GM19395 (cell line): Measurements from ENCODE around the gene MAFG.
A peak's percentile ranks its signal among the peaks of the same experiment; 100 is the strongest.

ENCODE experiments used
- ATAC-seq: cut with Tn5 transposase; IDR thresholded peaks from one replicate; pipeline ENCODE4 v1.9.1; 2021; ENCODE audit warnings: mild to moderate bottlenecking, moderate library complexity; ENCODE audit not compliant: unreplicated experiment

The MAFG gene

DNA sequence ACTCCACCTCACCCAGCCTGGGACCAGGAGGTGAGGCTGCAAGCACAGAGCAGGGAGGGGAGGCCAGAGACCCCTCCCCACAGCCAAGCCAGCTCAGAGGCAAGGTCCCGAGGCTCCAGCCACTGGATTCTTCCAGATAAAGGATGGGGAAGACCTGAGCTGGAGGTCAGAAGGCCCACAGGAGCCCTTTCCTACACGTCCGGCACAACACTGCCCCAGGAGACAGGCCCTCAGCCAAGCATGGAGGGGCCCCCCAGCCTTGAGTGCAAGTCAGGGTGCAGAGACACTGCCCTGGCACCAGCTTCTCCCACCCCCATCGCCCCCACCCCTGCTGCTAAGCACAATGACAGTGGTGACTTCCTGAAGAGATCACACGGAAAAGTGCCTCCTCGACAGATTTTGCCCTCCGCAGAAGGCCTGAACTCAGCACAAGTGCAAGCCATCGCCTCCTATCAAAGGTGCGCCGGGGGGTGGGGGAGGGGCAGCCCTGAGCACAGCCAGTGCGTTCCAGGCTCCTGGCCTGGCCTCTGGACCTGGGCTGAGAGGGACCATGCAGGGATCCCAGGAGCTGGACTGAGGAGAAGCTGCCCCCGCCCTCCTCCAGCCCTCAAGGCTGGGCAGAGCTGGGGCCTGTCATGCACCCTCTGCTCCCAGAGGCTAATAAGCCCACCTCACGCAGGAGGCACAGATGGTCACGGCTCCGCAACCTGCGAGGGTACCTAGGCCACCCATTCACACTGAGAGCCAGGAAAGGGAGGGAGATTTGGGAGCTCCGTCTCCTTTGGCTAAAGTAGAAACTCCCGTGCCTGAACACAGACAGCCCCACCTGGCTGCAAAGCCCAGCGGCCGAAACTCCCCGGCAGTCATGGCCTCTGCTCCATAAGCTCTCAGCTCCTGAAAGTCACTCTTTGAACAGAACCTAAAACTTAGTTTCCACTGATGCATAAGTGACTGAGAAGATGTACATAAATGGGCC is 2.7 kb downstream of the MAFG start:
- ATAC-seq = no peak

DNA sequence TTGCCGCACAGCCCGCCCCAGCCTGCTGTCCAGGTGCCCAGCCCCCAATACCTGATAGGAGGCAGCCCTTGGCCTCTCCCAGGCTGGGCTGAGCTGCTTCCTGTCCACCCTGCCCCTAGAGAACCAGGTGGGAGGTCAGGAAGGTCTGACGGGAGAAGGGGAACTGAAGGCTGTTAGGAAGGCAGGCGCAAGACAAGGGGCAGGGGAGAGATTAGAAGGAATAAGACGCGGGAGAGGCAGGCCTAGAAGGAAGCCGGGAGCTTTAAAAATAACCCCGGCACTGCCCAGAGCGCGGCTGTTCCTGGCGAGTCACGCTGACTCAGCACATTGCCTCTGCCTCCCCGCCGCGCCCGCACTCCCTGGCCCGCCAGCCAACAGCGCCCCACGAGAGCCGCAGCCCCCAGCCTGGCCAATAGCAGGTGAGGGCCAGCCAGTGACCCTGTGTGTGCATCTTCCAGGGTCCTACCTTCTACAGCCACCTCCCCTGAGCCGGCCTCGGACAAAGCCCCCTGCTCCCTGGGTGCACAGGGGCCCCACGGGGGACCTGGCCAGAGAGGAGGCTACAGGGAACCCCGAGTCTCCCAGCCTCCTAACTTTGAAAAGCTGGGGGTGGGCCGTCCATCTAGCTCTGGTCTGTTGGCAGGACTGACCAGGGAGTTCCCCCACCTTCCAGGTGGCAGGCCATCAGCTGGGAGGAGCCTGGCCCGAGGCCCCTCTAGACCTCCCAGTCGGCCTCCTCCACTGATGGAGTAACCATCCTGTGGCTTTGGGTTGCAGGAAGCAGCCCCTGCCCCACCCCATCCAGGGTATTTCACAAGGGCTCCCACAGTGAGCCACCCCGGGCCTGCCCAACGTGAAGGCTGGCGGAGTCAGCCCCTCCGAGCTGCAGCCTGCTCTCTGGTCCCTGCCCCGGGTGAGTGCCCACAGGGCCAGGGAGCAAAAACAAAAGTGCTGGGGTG is 4.0 kb downstream of the MAFG start:
- ATAC-seq = no peak

DNA sequence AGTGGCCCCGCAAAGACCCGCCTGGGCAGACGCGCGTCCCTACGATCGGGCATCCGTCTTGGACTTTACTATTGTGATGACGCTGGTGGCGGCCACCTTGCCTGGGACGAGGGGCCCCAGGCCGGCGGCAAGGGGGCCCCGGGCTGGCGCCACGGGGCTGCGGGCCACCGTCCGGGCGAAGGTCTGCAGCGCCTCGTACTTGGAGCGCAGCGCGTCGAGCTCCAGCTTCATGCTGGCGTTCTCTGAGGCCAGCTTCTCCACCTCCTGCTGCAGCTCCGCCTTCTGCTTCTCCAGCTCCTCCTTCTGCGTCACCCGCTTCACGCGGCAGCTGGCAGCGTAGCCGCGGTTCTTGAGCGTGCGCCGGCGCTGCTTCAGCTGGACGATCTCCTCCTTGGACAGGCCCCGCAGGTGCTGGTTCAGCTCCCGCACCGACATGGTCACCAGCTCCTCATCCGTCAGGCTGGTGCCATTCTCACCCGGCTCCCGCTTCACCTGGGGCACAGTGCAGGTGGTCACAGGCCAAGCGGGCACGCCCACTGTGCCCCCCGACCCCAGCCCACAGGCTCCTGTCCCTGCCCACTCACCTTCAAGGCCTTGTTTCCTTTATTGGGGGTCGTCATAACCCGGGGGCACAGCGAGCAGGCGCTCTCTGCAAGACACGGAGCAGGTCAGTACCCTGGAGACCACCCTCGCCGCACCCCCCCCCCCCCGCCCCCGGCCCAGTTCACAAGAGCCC is 4.8 kb downstream of the MAFG start:
- no peak for ATAC-seq

GRCh38 chr17:81921996-81922565 is 5.5 kb downstream of the MAFG start:
- ATAC-seq = no peak

- ATAC-seq = no peak
These were observed 6.0 kb downstream of the MAFG start for GRCh38 chr17:81921537-81921862.

DNA sequence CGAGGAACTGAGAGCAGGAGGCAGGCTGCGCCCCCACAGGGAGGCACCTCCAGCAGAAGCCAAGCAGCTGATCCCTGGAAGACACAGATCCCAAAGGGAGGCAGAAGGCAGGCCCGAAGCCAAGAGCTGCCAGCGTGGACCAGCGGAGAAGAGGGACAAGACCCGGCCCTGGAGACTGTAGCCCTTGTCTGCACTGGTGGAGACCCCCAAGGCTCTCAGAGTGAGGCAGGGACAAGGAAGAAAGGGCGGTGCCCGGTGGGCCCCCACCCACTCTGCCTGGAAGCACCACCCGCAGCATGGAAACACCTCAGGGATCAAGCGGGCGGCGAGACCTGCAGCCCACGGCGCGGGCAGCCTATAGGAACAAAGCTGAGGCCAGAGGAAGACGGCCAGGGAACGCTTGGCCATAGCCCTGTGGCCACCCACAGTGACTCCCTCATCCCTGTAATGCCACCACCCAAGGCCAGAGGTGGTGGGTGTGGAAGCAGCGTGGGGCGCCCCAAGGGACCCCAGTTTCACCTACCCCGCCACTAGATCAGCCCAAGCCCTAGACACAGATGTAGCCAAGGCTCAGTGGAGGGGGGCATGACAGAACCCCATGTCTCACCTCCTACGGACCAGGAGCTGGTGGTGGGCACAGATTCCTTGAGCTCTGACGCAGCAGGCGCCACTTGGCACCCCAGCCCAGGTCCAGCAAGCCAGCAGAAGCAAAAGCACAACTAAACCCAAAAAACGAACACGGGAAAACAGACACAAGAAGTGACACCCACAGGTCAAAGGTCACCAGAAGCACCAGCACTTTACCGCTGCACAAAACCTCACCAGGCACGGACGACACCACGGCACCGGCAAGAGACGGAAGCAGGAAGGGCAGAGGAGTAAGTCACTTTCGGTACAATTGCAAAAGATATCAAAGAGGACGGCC is 6.7 kb downstream of the MAFG start:
- ATAC-seq = no peak

GRCh38 chr17:81918832-81919545 is 8.5 kb downstream of the MAFG start:
- no peak for ATAC-seq

DNA sequence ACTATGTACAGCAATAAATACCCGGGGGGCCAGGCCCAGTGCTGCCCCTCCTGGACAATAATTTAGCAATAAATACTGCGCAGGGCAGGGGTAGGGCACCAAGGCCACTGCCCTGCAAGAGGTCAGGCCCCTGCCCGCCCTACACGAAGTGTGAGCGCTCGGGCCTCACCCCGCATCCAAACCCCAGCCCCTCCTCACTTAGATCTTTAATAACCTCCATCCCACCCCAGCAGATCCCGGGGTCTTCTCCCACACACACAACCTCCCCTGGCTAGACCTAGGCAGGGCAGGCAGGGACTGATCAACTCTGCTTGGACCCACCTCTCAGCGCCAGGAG is 9.2 kb downstream of the MAFG start:
- ATAC-seq = peak; percentile 28

- ATAC-seq = peak; percentile 71
These were observed 9.8 kb downstream of the MAFG start, which contains the start of gene SIRT7 for GRCh38 chr17:81917565-81918332. SIRT7 (minus strand) TSS chr17:81918176; CDS start chr17:81918131, 45 bp downstream.

- ATAC-seq = no peak
These were observed 11.1 kb downstream of the MAFG start for GRCh38 chr17:81916234-81917001.

GRCh38 chr17:81915331-81915730 is 12.2 kb downstream of the MAFG start:
- ATAC-seq = no peak

DNA sequence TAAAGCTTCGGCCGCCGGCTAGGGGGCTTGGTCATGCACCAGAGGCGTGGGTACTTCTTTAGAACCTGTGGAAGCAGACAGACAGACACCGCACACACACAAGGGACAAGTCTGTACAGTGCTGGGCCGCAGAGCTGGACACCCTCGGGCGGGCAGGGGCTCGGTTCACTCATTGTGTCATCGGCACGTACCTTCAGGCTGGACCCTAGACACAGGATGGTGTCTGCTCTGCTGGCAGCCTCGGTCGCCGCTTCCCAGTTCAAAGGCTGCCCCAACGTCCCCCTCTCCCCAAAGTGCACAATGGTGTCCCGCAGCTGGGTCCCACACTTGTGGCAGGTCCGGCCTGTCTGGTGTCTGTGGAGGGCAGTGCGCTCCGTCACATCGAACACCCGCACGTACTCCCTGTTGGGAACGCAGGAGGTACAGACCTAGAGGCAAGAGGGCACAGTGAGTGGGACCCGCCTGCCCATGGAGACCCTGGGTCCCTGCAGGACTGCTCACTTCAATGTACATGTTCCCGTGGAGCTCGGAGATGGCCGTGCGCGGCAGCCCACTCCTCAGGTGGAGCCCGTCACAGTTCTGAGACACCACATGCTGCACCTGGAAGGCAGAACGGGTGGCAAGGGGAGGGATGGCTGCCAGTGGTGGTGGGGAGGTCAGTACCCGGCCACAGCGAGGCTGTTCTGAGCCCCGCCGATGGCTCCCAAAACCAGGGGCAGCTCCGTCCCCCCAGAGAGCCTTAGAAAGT is 13.3 kb downstream of the MAFG start:
- no peak for ATAC-seq

DNA sequence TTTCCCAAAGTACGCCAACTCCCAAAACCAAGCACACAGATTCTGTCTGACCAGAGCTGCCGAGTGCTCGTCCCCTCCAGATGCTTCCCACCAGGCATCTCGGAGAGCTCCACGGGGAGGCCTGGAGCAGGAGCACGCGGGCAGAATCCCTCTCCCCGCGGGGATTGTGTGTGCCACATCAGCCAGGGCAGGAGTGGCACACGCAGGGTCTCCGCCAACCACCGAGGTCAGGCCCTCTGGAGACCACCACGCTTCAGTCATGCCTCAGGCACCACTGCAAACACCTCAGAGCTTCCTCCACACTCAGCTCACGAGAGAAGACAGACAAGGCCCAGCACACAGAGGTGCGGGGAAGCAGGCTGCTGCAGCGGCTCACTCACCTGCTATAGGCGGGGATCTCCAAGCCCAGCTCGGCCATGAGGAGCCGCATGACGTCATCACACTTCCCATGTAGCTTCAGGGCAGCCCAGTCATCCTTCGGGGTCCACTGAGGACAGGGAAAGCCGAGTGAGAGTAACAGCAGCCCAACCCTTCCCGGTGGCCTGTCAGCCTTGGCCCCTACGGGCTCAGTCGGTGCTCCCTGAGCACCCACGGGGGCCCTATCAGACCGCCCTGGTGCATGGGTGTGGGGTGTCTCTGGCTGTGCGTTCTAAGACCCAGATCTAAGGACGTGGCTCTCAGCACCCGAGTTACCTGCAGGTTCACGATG is 14.0 kb downstream of the MAFG start:
- ATAC-seq = no peak

DNA sequence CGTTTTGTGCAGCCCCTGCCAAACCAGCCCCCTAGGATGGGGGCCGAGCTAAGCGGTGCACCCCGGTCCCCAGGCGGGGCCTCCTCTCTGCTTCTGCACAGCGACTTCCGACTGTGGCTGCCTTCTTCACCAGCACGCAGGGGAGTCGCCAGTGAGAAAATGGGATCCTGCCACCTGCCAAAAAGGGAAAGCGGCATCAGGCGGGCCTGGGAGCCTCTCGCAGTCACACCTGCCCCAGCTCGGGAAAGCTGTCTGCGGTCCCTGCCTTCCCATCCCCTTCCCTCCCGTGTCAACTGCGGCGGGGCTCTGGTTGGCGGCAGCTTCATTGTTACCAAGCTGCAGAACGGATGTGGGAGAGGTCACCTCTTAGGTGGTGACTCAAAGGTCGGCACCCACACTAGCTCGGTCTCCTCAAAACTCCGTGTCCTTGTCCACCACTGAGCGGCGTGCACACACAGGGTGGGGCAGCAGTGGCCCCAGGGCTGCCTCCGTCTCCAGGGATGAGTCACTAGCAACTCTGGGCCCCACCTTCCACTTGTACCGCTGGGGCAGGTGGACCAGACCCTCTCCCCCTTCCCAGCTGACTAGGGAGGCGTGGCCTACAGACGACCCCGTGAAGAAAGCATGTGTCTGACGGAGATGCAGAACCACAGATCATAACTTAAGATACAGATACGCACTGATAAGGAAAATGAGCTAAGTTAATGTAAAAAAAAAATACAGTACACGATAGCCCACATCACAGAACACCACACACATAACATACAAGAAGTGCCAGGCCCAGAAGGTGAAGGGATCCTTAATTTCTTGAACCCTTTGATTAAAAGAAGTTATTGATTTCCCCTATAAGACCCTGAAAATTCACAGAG is 14.9 kb downstream of the MAFG start:
- ATAC-seq = no peak

- no peak for ATAC-seq
These were observed 15.6 kb downstream of the MAFG start for GRCh38 chr17:81911969-81912368.
